Measurements from ENCODE around the gene EIF3D. TPM values are rescaled to one million over a fixed set of nuclear protein-coding genes. Genes with fewer than 3 reads are reported as not detected.

EIF3D gene
- total and polyA plus RNA-seq, 9 of the 15 experiments (the other 6 are each of a cell fraction or from before 2014, with no cell fraction given) = 191 to 422 (median 279) TPM

DNA sequence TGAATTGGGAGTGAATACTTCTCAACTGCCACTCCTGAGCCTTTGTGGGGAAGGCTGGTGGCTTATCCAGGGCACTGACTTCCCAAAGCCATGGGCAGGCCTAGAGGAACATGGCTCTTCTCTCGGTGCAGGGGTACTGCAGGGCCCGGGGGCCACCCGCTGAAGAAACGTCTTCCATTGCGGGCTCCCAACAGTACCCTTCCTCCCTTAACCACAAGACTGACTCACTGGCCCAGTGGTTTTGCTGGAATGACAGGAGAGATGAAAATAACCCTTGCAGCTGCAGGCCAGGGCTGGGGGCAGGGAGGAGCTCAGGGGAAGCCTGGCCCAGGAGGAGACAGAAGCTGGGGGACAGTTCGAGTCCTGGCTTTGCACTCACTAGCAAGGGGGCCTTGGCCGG lies 61.0 kb downstream of the EIF3D start (continued):
- peak; percentile 36 for TF ChIP-seq RBBP5 (IDR thresholded peaks at IDR 0.05; ENCODE audit: borderline replicate concordance, insufficient read depth, low read length, poor library complexity, severe bottlenecking)
- peak; percentile 51; the same call in 1 of the 2 replicates for TF ChIP-seq ZNF589 (CRISPR knock-in tag; IDR thresholded peaks at IDR 0.05; ENCODE audit: low read depth)
- TF ChIP-seq KAT7 (CRISPR knock-in tag; IDR thresholded peaks at IDR 0.05; ENCODE audit: borderline replicate concordance) = 0 out of 2 replicates have a peak, but pooled peaks have one; percentile 43
- peak; percentile 43; the same call in 1 of the 2 replicates for TF ChIP-seq BACH1 (tag; IDR thresholded peaks at IDR 0.05)
- TF ChIP-seq HMGN3 (IDR thresholded peaks at IDR 0.05; ENCODE audit: borderline replicate concordance, extremely low read depth, insufficient read length, low read depth, low read length) = peak; percentile 30
- no peak for TF ChIP-seq MTF1 (CRISPR knock-in tag; IDR thresholded peaks at IDR 0.05; ENCODE audit: borderline replicate concordance)
- TF ChIP-seq RNF2 (IDR thresholded peaks at IDR 0.05) = peak; percentile 94; the same call in 1 of the 2 replicates
- TF ChIP-seq, protein P1, sequence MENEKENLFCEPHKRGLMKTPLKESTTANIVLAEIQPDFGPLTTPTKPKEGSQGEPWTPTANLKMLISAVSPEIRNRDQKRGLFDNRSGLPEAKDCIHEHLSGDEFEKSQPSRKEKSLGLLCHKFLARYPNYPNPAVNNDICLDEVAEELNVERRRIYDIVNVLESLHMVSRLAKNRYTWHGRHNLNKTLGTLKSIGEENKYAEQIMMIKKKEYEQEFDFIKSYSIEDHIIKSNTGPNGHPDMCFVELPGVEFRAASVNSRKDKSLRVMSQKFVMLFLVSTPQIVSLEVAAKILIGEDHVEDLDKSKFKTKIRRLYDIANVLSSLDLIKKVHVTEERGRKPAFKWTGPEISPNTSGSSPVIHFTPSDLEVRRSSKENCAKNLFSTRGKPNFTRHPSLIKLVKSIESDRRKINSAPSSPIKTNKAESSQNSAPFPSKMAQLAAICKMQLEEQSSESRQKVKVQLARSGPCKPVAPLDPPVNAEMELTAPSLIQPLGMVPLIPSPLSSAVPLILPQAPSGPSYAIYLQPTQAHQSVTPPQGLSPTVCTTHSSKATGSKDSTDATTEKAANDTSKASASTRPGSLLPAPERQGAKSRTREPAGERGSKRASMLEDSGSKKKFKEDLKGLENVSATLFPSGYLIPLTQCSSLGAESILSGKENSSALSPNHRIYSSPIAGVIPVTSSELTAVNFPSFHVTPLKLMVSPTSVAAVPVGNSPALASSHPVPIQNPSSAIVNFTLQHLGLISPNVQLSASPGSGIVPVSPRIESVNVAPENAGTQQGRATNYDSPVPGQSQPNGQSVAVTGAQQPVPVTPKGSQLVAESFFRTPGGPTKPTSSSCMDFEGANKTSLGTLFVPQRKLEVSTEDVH (IDR thresholded peaks at IDR 0.05; ENCODE audit: low read depth, partially characterized antibody) = no peak
- peak; percentile 77 for TF ChIP-seq CBFA2T3 (IDR thresholded peaks at IDR 0.05)
- peak; percentile 31 to 74; a peak in 2 of 4 replicates for TF ChIP-seq MAZ (CRISPR knock-in tag; conservative IDR thresholded peaks at IDR 0.05 in 1 of 2, IDR thresholded peaks at IDR 0.05 in 1 of 2)
- peak; percentile 70; the same call in 1 of the 2 replicates for TF ChIP-seq TEAD4 (IDR thresholded peaks at IDR 0.05; ENCODE audit: low read length)
- no peak for TF ChIP-seq TEAD4 (CRISPR knock-in tag; IDR thresholded peaks at IDR 0.05; ENCODE audit: borderline replicate concordance)
- TF ChIP-seq GABPB2 (CRISPR knock-in tag; conservative IDR thresholded peaks at IDR 0.05) = no peak
- TF ChIP-seq MEF2D (tag; conservative IDR thresholded peaks at IDR 0.05; ENCODE audit: low read depth) = peak; percentile 90
- no peak for TF ChIP-seq POLR3G (IDR thresholded peaks at IDR 0.05; ENCODE audit: extremely low read depth, insufficient read length, insufficient replicate concordance)
- peak; percentile 72; the same call in 1 of the 2 replicates for TF ChIP-seq ZNF263 (CRISPR knock-in tag; IDR thresholded peaks at IDR 0.05; ENCODE audit: borderline replicate concordance)
- TF ChIP-seq, protein P2, sequence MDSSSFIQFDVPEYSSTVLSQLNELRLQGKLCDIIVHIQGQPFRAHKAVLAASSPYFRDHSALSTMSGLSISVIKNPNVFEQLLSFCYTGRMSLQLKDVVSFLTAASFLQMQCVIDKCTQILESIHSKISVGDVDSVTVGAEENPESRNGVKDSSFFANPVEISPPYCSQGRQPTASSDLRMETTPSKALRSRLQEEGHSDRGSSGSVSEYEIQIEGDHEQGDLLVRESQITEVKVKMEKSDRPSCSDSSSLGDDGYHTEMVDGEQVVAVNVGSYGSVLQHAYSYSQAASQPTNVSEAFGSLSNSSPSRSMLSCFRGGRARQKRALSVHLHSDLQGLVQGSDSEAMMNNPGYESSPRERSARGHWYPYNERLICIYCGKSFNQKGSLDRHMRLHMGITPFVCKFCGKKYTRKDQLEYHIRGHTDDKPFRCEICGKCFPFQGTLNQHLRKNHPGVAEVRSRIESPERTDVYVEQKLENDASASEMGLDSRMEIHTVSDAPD (CRISPR knock-in tag; IDR thresholded peaks at IDR 0.05) = no peak
- peak; percentile 82 for TF ChIP-seq CBFB (CRISPR knock-in tag; IDR thresholded peaks at IDR 0.05)
- TF ChIP-seq, protein P3, sequence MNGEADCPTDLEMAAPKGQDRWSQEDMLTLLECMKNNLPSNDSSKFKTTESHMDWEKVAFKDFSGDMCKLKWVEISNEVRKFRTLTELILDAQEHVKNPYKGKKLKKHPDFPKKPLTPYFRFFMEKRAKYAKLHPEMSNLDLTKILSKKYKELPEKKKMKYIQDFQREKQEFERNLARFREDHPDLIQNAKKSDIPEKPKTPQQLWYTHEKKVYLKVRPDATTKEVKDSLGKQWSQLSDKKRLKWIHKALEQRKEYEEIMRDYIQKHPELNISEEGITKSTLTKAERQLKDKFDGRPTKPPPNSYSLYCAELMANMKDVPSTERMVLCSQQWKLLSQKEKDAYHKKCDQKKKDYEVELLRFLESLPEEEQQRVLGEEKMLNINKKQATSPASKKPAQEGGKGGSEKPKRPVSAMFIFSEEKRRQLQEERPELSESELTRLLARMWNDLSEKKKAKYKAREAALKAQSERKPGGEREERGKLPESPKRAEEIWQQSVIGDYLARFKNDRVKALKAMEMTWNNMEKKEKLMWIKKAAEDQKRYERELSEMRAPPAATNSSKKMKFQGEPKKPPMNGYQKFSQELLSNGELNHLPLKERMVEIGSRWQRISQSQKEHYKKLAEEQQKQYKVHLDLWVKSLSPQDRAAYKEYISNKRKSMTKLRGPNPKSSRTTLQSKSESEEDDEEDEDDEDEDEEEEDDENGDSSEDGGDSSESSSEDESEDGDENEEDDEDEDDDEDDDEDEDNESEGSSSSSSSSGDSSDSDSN (IDR thresholded peaks at IDR 0.05; ENCODE audit: borderline replicate concordance in 1 of 2, low read depth in 2 of 2, low read length in 2 of 2) = no peak
- TF ChIP-seq TEAD1 (CRISPR knock-in tag; IDR thresholded peaks at IDR 0.05) = peak; percentile 85 to 95
- no peak for TF ChIP-seq NR2C1 (IDR thresholded peaks at IDR 0.05)
- no peak for TF ChIP-seq NR2C1 (tag; IDR thresholded peaks at IDR 0.05)
- 0 out of 2 replicates have a peak, but pooled peaks have one; percentile 43 for TF ChIP-seq RBFOX2 (IDR thresholded peaks at IDR 0.05; ENCODE audit: low read depth, low read length)

Data from K562 (cell line).